OCI-LY3 (cell line): Measurements from ENCODE around the gene TM9SF3.

Source experiments
- CTCF ChIP-seq: fragments of 200-600, 300-600 bp; sonication (generic); IDR thresholded peaks from 2 replicates; pipeline ENCODE4 v1.5.1; 2014; ENCODE audit warnings: antibody characterized with exemption, low read length, low read depth
- EZH2phosphoT487 ChIP-seq: fragments of 200-600 bp; shearing (Covaris generic); IDR thresholded peaks from 2 replicates; pipeline ENCODE4 v1.6.1; 2018; ENCODE audit warnings: antibody characterized with exemption, mixed run types, low read depth

GRCh38 chr10:96577069-96577468 is 9.7 kb downstream of the TM9SF3 start:
- TF ChIP-seq CTCF (no peak), EZH2phosphoT487 (no peak)
